K562 (cell line): Measurements from ENCODE around the gene CKM. TPM values are rescaled to one million over a fixed set of nuclear protein-coding genes. Genes with fewer than 3 reads are reported as not detected.
A peak's percentile ranks its signal among the peaks of the same experiment; 100 is the strongest.

Experiments used
- ADNP ChIP-seq: fragments of 200-800 bp; sonication (Bioruptor generic); IDR thresholded peaks from 2 replicates; pipeline ENCODE4 v1.6.1; 2016; ENCODE audit warnings: missing genetic modification characterization, missing compliant biosample characterization
- BHLHE40 ChIP-seq: IDR thresholded peaks from 2 replicates; pipeline ENCODE4 v1.6.1; 2011; ENCODE audit warnings: low read length, improper control_type of control experiment
- C11orf30 ChIP-seq: fragments of 450-650 bp; IDR thresholded peaks from 2 replicates; pipeline ENCODE4 v1.6.1; 2016; ENCODE audit warnings: low read depth, mild to moderate bottlenecking
- CHCHD3 ChIP-seq: fragments of 250-450 bp; sonication (Bioruptor Pico); IDR thresholded peaks from 2 replicates; pipeline ENCODE4 v2.1.2; 2022; ENCODE audit warnings: mild to moderate bottlenecking
- CHD4 ChIP-seq: fragments of 200-600 bp; sonication (generic); IDR thresholded peaks from 3 replicates; pipeline ENCODE4 v1.6.1; 2012; ENCODE audit warnings: low read depth, mild to moderate bottlenecking, mixed read lengths, low read length, inconsistent platforms; ENCODE audit not compliant: insufficient read depth, insufficient replicate concordance, poor library complexity, severe bottlenecking
- FOXK2 ChIP-seq, 2 experiments: fragments of 450-650 bp; IDR thresholded peaks in 1 of 2; conservative IDR thresholded peaks in 1 of 2; 2 replicates each; pipeline ENCODE4 v1.6.1; 2016; ENCODE audit warnings: low read depth in 2 of 2, mild to moderate bottlenecking in 1 of 2
- MAFF ChIP-seq: IDR thresholded peaks from 2 replicates; pipeline ENCODE4 v1.6.1; 2012; ENCODE audit warnings: low read length, improper control_type of control experiment
- MAFG ChIP-seq: fragments of 450-650 bp; conservative IDR thresholded peaks from 2 replicates; pipeline ENCODE4 v1.6.1; 2016; ENCODE audit warnings: missing genetic modification characterization, missing compliant biosample characterization
- MAFK ChIP-seq: IDR thresholded peaks from 2 replicates; pipeline ENCODE4 v1.6.1; 2011; ENCODE audit warnings: low read length, improper control_type of control experiment
- PHB2 ChIP-seq: fragments of 450-650 bp; IDR thresholded peaks from 2 replicates; pipeline ENCODE4 v1.6.1; 2017; ENCODE audit warnings: low read depth
- TAL1 ChIP-seq: fragments of 450-650 bp; IDR thresholded peaks from 2 replicates; pipeline ENCODE4 v1.6.1; 2016; ENCODE audit warnings: mild to moderate bottlenecking
- TCF3 ChIP-seq: sonication (generic); formaldehyde crosslinking; IDR thresholded peaks from 2 replicates; pipeline ENCODE4 v1.4.0; 2020; ENCODE audit warnings: mild to moderate bottlenecking, missing genetic modification reagents
- TFAM ChIP-seq: fragments of 250-450 bp; sonication (Bioruptor Pico); conservative IDR thresholded peaks from 2 replicates; pipeline ENCODE4 v1.5.0; 2021; ENCODE audit warnings: mild to moderate bottlenecking, moderate library complexity
- ZC3H4 ChIP-seq: sonication (generic); formaldehyde crosslinking; IDR thresholded peaks from 2 replicates; pipeline ENCODE4 v1.9.0; 2021; ENCODE audit warnings: missing genetic modification reagents, borderline replicate concordance
- ZKSCAN1 ChIP-seq: fragments of 150-350 bp; IDR thresholded peaks from 2 replicates; pipeline ENCODE4 v1.6.1; 2016; ENCODE audit warnings: low read depth, low read length
- ZNF274 ChIP-seq: IDR thresholded peaks from 2 replicates; pipeline ENCODE4 v1.6.1; 2011; ENCODE audit warnings: low read depth, mild to moderate bottlenecking, low read length, moderate library complexity, borderline replicate concordance
- polyA plus RNA-seq, 8 experiments: library from polyadenylated mRNA; depleted of rRNA in 4 of 8; stranded (reverse) in 5 of 8; unstranded in 3 of 8; fragments of >200 nt; fragmentation: Nextera tagmentation in 2 of 8; fragmentation: Illumina TruSeq in 1 of 8; extraction: Ambion mirVana in 2 of 8; extraction: Trizol in 1 of 8; gene quantifications; 2 replicates each; pipeline versions ENCODE4 v1.2.1 to v1.2.3, GENCODE V29; 2011 to 2014; ENCODE audit warnings: inconsistent platforms in 1 of 8, missing spikeins in 1 of 8
- total RNA-seq, 7 experiments: library from RNA; depleted of rRNA in 6 of 7; stranded (reverse); fragments of >200 nt in 6 of 7; fragmentation: Illumina TruSeq in 2 of 7; extraction: Trizol in 2 of 7; gene quantifications; 2 replicates each; pipeline versions ENCODE4 v1.2.1 to v1.2.3, GENCODE V29; 2011 to 2021; ENCODE audit warnings: low replicate concordance in 1 of 7
- TF ChIP-seq, protein P1 (sequence below): fragments of 200-600 bp; sonication (generic); IDR thresholded peaks from one replicate; pipeline ENCODE4 v1.6.1; 2012; ENCODE audit warnings: mild to moderate bottlenecking, low read depth, low read length, inconsistent platforms
- TF ChIP-seq, protein P2 (sequence below): fragments of 250-450 bp; sonication (Bioruptor Pico); IDR thresholded peaks from 2 replicates; pipeline ENCODE4 v1.9.0; 2021; ENCODE audit warnings: mild to moderate bottlenecking

CKM gene
- total and polyA plus RNA-seq, 9 of the 15 experiments (the other 6 are each of a cell fraction or from before 2014, with no cell fraction given), result 0.06 to 0.17 (median 0.09) TPM; not detected in 4

DNA sequence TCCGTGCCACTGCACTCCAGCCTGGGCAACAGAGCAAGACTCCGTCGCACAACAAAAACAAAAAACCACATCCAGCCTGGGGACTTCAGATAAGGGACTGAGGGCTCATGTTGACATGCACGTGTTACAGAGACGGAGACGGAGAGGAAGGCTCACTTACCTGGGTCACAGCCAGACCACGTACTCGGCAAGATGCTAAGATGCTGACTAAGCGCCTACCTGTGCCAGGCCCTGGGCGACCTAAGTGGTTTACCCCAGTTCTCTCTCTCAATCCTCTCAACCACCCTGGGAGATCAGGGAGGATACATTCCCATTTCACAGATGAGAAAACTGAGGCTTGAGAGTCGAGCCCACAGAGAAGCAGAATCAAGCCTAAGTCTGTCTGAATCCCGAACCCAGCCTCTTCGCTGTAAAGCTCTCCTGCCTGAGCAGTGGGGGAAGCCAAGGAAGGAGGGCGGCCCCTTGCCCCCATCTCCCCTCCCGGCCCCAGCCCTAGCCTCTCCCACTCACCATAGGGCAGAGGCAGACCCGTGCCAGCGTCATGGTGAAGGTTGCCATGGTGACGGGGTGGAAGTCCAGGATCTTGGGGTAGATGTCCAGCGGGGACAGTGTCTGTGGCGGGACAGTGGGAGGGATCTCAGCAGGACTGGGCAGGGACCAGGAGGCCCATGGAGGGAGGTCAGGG, 34.2 kb upstream of the CKM start (continued):
- TF ChIP-seq, protein P1, sequence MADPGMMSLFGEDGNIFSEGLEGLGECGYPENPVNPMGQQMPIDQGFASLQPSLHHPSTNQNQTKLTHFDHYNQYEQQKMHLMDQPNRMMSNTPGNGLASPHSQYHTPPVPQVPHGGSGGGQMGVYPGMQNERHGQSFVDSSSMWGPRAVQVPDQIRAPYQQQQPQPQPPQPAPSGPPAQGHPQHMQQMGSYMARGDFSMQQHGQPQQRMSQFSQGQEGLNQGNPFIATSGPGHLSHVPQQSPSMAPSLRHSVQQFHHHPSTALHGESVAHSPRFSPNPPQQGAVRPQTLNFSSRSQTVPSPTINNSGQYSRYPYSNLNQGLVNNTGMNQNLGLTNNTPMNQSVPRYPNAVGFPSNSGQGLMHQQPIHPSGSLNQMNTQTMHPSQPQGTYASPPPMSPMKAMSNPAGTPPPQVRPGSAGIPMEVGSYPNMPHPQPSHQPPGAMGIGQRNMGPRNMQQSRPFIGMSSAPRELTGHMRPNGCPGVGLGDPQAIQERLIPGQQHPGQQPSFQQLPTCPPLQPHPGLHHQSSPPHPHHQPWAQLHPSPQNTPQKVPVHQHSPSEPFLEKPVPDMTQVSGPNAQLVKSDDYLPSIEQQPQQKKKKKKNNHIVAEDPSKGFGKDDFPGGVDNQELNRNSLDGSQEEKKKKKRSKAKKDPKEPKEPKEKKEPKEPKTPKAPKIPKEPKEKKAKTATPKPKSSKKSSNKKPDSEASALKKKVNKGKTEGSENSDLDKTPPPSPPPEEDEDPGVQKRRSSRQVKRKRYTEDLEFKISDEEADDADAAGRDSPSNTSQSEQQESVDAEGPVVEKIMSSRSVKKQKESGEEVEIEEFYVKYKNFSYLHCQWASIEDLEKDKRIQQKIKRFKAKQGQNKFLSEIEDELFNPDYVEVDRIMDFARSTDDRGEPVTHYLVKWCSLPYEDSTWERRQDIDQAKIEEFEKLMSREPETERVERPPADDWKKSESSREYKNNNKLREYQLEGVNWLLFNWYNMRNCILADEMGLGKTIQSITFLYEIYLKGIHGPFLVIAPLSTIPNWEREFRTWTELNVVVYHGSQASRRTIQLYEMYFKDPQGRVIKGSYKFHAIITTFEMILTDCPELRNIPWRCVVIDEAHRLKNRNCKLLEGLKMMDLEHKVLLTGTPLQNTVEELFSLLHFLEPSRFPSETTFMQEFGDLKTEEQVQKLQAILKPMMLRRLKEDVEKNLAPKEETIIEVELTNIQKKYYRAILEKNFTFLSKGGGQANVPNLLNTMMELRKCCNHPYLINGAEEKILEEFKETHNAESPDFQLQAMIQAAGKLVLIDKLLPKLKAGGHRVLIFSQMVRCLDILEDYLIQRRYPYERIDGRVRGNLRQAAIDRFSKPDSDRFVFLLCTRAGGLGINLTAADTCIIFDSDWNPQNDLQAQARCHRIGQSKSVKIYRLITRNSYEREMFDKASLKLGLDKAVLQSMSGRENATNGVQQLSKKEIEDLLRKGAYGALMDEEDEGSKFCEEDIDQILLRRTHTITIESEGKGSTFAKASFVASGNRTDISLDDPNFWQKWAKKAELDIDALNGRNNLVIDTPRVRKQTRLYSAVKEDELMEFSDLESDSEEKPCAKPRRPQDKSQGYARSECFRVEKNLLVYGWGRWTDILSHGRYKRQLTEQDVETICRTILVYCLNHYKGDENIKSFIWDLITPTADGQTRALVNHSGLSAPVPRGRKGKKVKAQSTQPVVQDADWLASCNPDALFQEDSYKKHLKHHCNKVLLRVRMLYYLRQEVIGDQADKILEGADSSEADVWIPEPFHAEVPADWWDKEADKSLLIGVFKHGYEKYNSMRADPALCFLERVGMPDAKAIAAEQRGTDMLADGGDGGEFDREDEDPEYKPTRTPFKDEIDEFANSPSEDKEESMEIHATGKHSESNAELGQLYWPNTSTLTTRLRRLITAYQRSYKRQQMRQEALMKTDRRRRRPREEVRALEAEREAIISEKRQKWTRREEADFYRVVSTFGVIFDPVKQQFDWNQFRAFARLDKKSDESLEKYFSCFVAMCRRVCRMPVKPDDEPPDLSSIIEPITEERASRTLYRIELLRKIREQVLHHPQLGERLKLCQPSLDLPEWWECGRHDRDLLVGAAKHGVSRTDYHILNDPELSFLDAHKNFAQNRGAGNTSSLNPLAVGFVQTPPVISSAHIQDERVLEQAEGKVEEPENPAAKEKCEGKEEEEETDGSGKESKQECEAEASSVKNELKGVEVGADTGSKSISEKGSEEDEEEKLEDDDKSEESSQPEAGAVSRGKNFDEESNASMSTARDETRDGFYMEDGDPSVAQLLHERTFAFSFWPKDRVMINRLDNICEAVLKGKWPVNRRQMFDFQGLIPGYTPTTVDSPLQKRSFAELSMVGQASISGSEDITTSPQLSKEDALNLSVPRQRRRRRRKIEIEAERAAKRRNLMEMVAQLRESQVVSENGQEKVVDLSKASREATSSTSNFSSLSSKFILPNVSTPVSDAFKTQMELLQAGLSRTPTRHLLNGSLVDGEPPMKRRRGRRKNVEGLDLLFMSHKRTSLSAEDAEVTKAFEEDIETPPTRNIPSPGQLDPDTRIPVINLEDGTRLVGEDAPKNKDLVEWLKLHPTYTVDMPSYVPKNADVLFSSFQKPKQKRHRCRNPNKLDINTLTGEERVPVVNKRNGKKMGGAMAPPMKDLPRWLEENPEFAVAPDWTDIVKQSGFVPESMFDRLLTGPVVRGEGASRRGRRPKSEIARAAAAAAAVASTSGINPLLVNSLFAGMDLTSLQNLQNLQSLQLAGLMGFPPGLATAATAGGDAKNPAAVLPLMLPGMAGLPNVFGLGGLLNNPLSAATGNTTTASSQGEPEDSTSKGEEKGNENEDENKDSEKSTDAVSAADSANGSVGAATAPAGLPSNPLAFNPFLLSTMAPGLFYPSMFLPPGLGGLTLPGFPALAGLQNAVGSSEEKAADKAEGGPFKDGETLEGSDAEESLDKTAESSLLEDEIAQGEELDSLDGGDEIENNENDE, result no peak
- no peak for TF ChIP-seq ZNF274
- TF ChIP-seq MAFG (tag), result 0 out of 2 replicates have a peak, but pooled peaks have one; percentile 28
- no peak; the same call in 1 of the 2 replicates for TF ChIP-seq C11orf30
- no peak for TF ChIP-seq CHCHD3 (CRISPR knock-in tag)
- peak; percentile 73 for TF ChIP-seq TCF3 (CRISPR knock-in tag)
- peak; percentile 71 for TF ChIP-seq BHLHE40
- TF ChIP-seq ADNP (tag), result peak; percentile 95
- peak; percentile 90 for TF ChIP-seq CHD4
- TF ChIP-seq PHB2, result no peak
- no peak for TF ChIP-seq TFAM
- TF ChIP-seq TAL1, result peak; percentile 32
- TF ChIP-seq, protein P2, sequence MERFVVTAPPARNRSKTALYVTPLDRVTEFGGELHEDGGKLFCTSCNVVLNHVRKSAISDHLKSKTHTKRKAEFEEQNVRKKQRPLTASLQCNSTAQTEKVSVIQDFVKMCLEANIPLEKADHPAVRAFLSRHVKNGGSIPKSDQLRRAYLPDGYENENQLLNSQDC (CRISPR knock-in tag), result no peak
- 0 out of 2 replicates have a peak, but pooled peaks have one; percentile 48 for TF ChIP-seq ZC3H4 (CRISPR knock-in tag)
- TF ChIP-seq ZKSCAN1, result peak; percentile 94
- peak; percentile 42 for TF ChIP-seq MAFF
- TF ChIP-seq MAFK, result peak; percentile 28; the same call in 1 of the 2 replicates
- 0 out of 4 replicates have a peak, but pooled peaks of 1 of the 2 experiments have one; percentile 25 for TF ChIP-seq FOXK2 (conservative IDR thresholded peaks at IDR 0.05 in 1 of 2, IDR thresholded peaks at IDR 0.05 in 1 of 2; ENCODE audit: low read depth in 2 of 2)
